DND-41 (cell line): ENCODE results near the gene ADGB.

ENCODE experiments used
- ATAC-seq: fragments of 200-7000 bp; cut with Tn5 transposase; 3 replicates; pipeline ENCODE4 v1.9.1; 2021; ENCODE audit warnings: low read depth; ENCODE audit not compliant: insufficient read depth
- DNase-seq: peaks from one replicate; pipeline ENCODE4 v3.0.0-alpha.2; 2020
- H2AFZ ChIP-seq: 2 replicates; pipeline ENCODE4 v1.6.0; 2012; ENCODE audit warnings: low read depth, low read length
- H3K27ac ChIP-seq: 2 replicates; pipeline ENCODE4 v1.5.1; 2012; ENCODE audit warnings: low read length, inconsistent platforms
- H3K27me3 ChIP-seq: fragments of 200-600 bp; sonication (generic); 2 replicates; pipeline ENCODE4 v1.6.0; 2012; ENCODE audit warnings: low read length, mild to moderate bottlenecking, inconsistent platforms; ENCODE audit not compliant: insufficient read depth, poor library complexity
- H3K36me3 ChIP-seq: 2 replicates; pipeline ENCODE4 v1.5.1; 2012; ENCODE audit warnings: low read length, inconsistent platforms; ENCODE audit not compliant: insufficient read depth
- H3K4me1 ChIP-seq: 2 replicates; pipeline ENCODE4 v1.5.1; 2012; ENCODE audit warnings: mild to moderate bottlenecking, low read length; ENCODE audit not compliant: insufficient read depth
- H3K4me2 ChIP-seq: 2 replicates; pipeline ENCODE4 v1.6.0; 2012; ENCODE audit warnings: mild to moderate bottlenecking, moderate library complexity, low read length, inconsistent platforms; ENCODE audit not compliant: insufficient read depth
- H3K4me3 ChIP-seq, 2 experiments: fragments of 200-600 bp in 1 of 2; shearing (Covaris generic) in 1 of 2; 2 replicates each; pipeline ENCODE4 v1.5.1; 2012 to 2016; ENCODE audit warnings: inconsistent platforms in 2 of 2, low read length in 2 of 2, mild to moderate bottlenecking in 2 of 2, low read depth in 1 of 2, moderate library complexity in 1 of 2
- H3K79me2 ChIP-seq: 2 replicates; pipeline ENCODE4 v1.6.0; 2012; ENCODE audit warnings: low read length, inconsistent platforms; ENCODE audit not compliant: insufficient read depth
- H3K9ac ChIP-seq: 2 replicates; pipeline ENCODE4 v1.6.0; 2012; ENCODE audit warnings: low read depth, mild to moderate bottlenecking, inconsistent platforms, low read length, moderate library complexity
- H3K9me3 ChIP-seq: 2 replicates; pipeline ENCODE4 v1.5.1; 2012; ENCODE audit warnings: low read length, moderate library complexity, mild to moderate bottlenecking, inconsistent platforms; ENCODE audit not compliant: insufficient read depth, severe bottlenecking
- H4K20me1 ChIP-seq: 2 replicates; pipeline ENCODE4 v1.6.0; 2012; ENCODE audit warnings: low read length; ENCODE audit not compliant: insufficient read depth
- EZH2 ChIP-seq: IDR thresholded peaks from 3 replicates; pipeline ENCODE4 v1.6.1; 2012; ENCODE audit warnings: borderline replicate concordance, low read depth, mild to moderate bottlenecking, moderate library complexity, low read length, inconsistent platforms; ENCODE audit not compliant: severe bottlenecking
- TF ChIP-seq, protein P1 (sequence below): IDR thresholded peaks from 2 replicates; pipeline ENCODE4 v1.5.1; 2012; ENCODE audit warnings: borderline replicate concordance, low read length, moderate library complexity, mild to moderate bottlenecking; ENCODE audit not compliant: poor library complexity, severe bottlenecking; ENCODE audit errors: extremely low read depth

ADGB gene

DNA sequence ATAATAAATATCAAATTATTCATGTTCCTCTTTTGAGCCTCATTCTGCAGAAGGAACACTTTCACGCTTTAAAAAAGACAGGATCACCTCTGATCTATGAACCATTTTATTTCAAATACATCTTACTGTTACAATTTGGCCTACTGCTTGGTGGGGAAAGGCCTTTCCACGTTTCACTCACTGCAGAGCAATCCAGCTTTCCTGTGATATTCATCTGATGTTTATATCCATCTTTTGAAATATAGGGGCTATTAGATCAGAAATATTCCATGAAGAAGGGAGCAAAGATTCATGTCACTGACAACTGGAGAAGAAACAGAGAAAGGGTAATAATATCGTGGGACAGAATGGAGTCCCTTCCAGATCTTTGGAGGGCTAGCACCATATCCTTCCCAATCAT is 262.9 kb downstream of the ADGB start:
- no peaks in the 10 kb centered on the region for H3K79me2 ChIP-seq

DNA sequence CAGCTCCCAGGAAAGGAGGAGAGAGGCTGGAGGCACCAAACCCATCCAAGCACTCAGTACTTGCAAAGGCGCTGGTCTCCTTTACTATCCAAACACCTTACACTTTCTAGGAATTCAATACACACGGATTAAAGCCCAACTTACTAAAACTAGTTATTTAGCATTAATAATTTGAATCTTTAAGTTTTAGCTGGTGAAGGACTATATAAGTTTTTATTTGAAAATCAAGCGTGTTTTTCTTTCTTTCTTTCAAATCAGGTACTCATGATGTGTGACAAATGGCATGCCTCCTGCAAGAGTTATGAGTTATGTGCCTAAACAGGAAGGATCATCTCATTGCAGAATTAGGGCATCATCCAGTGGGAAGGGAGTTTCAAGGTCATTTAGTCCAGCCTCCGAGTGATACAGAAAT is 263.7 kb downstream of the ADGB start:
- H3K4me2 ChIP-seq = no peak overlapping the region
- no peaks in the 10 kb centered on the region for H3K27me3 ChIP-seq
- no peak overlapping the region for H3K4me3 ChIP-seq
- H3K9ac ChIP-seq = no peak overlapping the region
- no peak overlapping the region for H3K27ac ChIP-seq
- ATAC-seq = no peak
- no peaks in the 10 kb centered on the region for H3K9me3 ChIP-seq
- TF ChIP-seq, protein P1, sequence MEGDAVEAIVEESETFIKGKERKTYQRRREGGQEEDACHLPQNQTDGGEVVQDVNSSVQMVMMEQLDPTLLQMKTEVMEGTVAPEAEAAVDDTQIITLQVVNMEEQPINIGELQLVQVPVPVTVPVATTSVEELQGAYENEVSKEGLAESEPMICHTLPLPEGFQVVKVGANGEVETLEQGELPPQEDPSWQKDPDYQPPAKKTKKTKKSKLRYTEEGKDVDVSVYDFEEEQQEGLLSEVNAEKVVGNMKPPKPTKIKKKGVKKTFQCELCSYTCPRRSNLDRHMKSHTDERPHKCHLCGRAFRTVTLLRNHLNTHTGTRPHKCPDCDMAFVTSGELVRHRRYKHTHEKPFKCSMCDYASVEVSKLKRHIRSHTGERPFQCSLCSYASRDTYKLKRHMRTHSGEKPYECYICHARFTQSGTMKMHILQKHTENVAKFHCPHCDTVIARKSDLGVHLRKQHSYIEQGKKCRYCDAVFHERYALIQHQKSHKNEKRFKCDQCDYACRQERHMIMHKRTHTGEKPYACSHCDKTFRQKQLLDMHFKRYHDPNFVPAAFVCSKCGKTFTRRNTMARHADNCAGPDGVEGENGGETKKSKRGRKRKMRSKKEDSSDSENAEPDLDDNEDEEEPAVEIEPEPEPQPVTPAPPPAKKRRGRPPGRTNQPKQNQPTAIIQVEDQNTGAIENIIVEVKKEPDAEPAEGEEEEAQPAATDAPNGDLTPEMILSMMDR = no peak
- TF ChIP-seq EZH2 = no peak
- H3K79me2 ChIP-seq = no peaks in the 10 kb centered on the region
- no peaks in the 10 kb centered on the region for H4K20me1 ChIP-seq
- H3K36me3 ChIP-seq = no peaks in the 10 kb centered on the region
- no peaks in the 10 kb centered on the region for H3K4me1 ChIP-seq
- no peak for DNase-seq
- no peak overlapping the region for H2AFZ ChIP-seq

More for the DNA sequence above, 262.9 kb downstream of the ADGB start:
- Histone ChIP-seq H3K4me3 (no peak overlapping the region), H3K9ac (no peak overlapping the region), H2AFZ (no peak overlapping the region), H4K20me1 (no peaks in the 10 kb centered on the region), H3K27me3 (no peaks in the 10 kb centered on the region), H3K36me3 (no peaks in the 10 kb centered on the region), H3K4me1 (no peaks in the 10 kb centered on the region), H3K27ac (no peak overlapping the region), H3K9me3 (no peaks in the 10 kb centered on the region), H3K4me2 (no peak overlapping the region)
- TF ChIP-seq, protein P1 = no peak
- no peak for TF ChIP-seq EZH2
- DNase-seq (no peak), ATAC-seq (no peak)

DNA sequence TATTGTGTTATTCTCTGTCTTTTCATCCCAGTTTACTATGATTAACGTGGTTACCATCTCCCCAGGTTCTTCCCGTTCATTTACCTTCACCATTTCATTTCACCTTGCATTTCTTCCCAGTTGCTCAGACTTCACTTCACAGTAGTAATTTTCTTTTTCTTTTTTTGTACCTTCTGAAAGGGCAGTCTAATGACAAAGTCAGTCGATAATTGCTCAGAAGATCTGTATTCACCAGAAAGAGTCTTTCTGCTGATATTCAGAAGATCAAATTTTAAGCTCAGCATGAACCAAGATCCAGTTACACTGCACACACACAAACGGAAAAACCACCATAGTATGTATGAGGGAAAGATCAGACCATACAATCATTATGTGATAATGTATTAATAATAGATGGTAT is 265.5 kb downstream of the ADGB start:
- Histone ChIP-seq H3K9ac (no peak overlapping the region), H3K4me2 (no peak overlapping the region), H3K27me3 (no peaks in the 10 kb centered on the region), H3K36me3 (no peaks in the 10 kb centered on the region), H3K27ac (no peak overlapping the region), H4K20me1 (no peaks in the 10 kb centered on the region), H3K79me2 (no peaks in the 10 kb centered on the region), H2AFZ (no peak overlapping the region), H3K4me3 (no peak overlapping the region), H3K4me1 (no peaks in the 10 kb centered on the region), H3K9me3 (no peaks in the 10 kb centered on the region)
- no peak for TF ChIP-seq EZH2
- TF ChIP-seq, protein P1 = no peak
- DNase-seq (no peak), ATAC-seq (no peak)

DNA sequence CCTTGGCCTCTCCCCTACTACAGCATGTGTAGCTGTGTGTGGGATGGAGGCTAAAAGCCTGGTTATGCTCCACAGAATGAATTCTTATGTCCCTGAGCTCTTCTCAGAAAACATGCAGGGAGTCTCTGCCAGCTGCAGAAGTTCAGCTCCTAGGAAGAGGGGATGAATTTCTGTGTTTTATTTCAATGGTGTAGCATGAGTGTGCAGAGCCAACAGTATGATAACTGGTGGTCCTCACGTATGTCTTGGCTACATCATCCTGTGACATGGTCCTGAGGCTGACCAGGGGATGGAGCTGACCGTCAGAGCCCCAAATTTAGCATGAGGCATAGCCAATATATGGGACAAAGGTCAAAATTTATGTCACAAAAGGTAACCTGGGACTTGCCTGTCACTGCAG is 266.1 kb downstream of the ADGB start:
- no peak overlapping the region for H3K9ac ChIP-seq
- H3K27ac ChIP-seq = no peak overlapping the region
- H3K9me3 ChIP-seq = no peaks in the 10 kb centered on the region
- ATAC-seq (no peak), DNase-seq (no peak)
- no peaks in the 10 kb centered on the region for H3K27me3 ChIP-seq
- no peak overlapping the region for H2AFZ ChIP-seq
- H3K4me2 ChIP-seq = no peak overlapping the region
- no peaks in the 10 kb centered on the region for H4K20me1 ChIP-seq
- H3K4me3 ChIP-seq = no peak overlapping the region
- no peaks in the 10 kb centered on the region for H3K4me1 ChIP-seq
- H3K79me2 ChIP-seq = no peaks in the 10 kb centered on the region
- H3K36me3 ChIP-seq = no peaks in the 10 kb centered on the region
- TF ChIP-seq EZH2 = no peak
- TF ChIP-seq, protein P1 = no peak
